ENCODE results near the gene TSHZ2. TPM values are rescaled to one million over a fixed set of nuclear protein-coding genes. Genes with fewer than 3 reads are reported as not detected.

TSHZ2 gene
- total RNA-seq, 4 donors from 2014 or later: 28.6 to 40.1 (median 35.5) TPM

DNA sequence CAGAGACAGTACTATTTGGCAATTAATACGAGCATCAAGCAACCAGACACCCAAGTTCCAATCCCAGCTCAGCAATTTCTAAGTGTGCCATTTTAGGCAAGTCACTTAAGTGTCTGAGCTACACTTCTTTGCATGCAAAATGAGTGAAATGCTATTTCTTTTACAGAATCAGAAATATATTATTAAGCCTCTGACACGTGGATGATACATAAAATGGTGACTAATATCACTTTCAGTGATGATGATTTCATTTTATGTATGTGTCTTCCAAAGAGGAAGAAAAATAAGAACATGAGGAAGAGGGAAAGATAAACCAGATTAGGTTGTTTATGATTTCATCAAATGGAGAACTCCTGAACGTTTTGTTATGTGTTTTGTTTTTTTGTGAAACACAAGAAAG lies 158.6 kb downstream of the TSHZ2 start:
- no peak for TF ChIP-seq CTCF (IDR thresholded peaks at IDR 0.05; ENCODE audit: low read depth)

DNA sequence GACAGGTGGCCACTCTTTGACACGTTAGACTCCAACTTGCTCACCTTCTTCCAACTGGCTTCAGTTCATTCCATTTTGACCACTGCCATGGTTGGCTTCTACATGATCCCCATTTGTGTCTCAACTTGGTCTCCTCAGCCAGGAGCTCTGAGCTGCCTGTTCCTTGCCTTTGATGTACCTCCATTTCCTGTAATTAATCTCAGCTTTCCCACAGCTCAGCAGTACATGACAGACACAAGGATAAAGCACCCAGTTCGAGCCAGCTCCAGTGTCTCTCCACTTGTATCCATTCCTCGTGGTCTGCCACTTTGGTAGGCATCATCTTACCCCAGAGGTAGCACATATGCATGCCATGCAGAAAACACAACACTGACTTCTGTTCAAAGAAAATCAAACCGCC lies 161.0 kb downstream of the TSHZ2 start:
- no peak for TF ChIP-seq CTCF (IDR thresholded peaks at IDR 0.05; ENCODE audit: low read depth)

- no peak for TF ChIP-seq CTCF (IDR thresholded peaks at IDR 0.05; ENCODE audit: low read depth)
These were observed 161.5 kb downstream of the TSHZ2 start for GRCh38 chr20:53133628-53134027.

DNA sequence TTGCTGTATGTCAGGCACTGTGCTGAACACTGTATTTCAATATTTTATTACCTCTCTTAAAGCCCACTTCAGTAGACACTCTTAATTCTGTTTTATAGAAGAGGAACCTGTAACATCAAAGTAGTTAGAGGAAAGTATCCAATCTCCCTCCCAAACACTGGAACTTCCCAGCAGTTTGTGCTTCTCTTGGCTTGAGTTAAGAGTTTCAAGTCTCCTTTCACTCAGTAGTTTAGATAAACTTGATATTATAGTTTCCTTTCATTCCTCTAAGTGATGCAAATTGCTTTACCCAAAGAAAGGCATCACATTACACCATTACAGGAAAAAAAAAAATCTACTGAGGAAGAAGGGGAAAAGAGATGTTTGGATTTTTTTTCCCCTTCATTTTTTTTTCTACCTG lies 164.3 kb downstream of the TSHZ2 start:
- TF ChIP-seq CTCF (IDR thresholded peaks at IDR 0.05; ENCODE audit: low read depth): no peak

DNA sequence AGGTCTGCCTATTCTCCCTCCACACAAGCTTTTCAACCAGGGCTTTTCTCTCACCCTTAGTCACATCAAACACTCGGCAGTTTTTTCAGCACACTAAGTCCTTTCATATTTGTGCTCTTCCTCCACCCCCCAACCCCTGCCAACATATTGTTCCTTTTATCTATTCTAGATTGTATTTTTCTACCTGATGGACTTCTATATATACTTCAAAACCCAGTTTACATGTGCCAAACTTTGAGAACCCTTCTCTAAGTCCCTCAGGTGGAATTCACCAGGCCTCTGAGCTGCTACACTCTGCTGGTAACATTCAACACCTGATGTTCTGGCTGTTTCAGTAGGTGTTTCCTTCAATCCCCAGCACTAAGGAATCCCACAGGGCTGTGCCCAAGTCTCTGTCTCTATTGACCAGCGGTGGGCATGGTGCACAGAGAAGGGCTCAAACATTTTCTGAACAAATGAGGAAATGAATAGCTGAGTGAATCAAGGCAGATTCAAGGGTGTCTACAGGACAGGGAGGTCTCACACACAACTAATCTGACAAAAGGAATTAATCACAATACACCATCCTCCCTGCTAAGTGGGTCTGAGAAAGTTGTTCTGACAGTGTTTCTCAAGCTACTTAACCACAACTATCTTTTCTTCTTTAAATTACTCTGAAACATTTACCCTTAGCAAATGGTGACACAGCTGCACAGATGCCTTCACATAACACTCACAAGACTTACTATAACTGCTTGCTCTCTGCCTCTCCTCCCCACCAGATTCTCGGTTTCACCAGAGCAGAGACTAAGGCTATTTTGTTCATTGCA lies 166.5 kb downstream of the TSHZ2 start:
- no peak for TF ChIP-seq CTCF (IDR thresholded peaks at IDR 0.05; ENCODE audit: low read depth)

DNA sequence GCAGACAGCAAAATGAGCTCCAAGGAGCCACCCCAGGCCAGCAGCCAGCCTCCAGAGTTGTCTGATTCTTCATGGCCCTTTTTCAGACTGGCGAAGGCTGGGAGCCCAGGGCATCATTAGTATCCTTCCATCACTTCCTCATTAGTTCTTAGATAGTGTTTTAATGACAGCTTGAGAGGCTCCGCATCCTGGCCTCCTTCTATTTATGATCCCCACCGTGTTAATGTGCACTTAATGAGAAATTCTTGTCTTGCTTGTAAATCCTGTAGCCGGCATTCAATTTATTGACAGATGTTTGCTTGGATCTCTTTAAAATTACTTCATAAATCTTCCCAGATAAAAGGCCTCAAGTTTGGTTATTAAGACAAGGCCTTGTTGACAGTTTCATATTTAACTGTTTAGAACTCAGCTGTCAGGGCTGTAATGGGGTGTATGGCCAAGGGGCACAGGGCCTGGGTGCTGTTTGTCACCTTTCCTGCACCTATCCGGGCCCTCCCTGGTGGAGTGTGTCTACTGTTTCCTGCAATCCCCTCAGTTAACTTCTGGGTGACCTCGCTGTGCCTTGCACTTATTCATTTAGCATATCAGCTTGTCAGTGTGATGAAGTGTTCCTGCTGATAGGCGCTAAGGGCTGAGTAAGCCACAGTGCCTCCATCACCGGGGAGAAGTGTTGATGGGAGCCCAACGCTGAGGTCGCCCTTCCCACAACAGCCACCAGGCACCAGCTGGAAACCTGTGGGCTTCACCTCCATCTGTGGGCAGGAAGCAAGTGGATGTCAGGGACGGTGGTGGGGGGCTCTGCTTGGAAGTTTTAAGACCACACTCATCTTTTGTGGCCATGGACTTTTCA lies 169.3 kb downstream of the TSHZ2 start:
- TF ChIP-seq CTCF (IDR thresholded peaks at IDR 0.05; ENCODE audit: low read depth): no peak
